HG03103 (cell line): ENCODE data around the gene PCDHA2.
"Not testable (repeated sequence)": the region's sequence is repeated elsewhere in the genome, so short reads cannot be mapped to it uniquely, and the experiment has no call there.

Experiments
- ATAC-seq: cut with Tn5 transposase; IDR thresholded peaks from one replicate; pipeline ENCODE4 v1.9.1; 2021; ENCODE audit warnings: low read depth; ENCODE audit not compliant: unreplicated experiment

PCDHA2 gene

DNA sequence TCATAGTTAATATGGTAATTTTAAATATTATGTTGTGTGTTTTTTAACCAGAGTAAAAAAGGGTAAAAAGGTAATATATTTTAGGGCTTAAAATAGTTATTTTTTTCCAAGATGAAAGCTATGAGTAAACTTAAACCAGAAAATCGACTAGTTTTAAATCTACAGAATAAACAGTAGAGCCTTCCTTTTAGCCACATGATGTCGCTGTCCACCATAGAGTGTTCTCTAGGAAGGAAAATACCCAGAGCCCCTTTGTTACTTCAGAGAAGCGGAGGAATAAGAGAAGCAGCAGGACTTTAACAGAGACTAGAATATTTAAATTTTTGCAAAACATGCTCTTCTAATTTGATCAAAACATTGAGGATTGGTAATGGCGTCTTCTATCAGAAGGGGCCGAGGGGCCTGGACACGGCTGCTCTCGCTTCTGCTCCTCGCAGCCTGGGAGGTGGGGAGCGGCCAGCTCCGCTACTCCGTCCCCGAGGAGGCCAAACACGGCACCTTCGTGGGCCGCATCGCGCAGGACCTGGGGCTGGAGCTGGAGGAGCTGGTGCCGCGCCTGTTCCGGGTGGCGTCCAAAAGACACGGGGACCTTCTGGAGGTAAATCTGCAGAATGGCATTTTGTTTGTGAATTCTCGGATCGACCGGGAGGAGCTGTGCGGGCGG lies at the start of gene PCDHA2:
TSS of gene PCDHA2 (plus strand) at position 258 of the 664 bp plus-strand sequence.
- ATAC-seq, result no peak

DNA sequence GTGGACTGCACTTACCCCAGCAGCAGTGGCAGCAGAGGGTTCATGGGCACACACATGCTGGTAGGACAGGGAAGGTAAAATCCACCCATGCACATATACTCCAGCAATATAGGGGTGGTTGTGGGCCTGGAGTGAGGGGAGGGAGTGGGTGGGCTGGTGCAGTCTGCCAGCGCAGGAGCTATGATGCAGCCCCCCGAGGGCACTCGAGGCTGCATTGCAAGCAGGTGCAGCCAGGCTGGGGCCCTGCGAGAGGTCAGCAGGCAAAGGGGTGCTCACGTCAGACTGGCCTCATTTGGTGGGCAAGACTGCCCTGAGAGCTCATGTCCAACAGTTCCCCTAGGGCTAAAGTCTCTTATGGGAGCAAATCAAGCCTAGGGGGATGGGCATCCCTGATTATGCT lies 41.1 kb upstream of the PCDHA2 start:
- ATAC-seq, result no peak

DNA sequence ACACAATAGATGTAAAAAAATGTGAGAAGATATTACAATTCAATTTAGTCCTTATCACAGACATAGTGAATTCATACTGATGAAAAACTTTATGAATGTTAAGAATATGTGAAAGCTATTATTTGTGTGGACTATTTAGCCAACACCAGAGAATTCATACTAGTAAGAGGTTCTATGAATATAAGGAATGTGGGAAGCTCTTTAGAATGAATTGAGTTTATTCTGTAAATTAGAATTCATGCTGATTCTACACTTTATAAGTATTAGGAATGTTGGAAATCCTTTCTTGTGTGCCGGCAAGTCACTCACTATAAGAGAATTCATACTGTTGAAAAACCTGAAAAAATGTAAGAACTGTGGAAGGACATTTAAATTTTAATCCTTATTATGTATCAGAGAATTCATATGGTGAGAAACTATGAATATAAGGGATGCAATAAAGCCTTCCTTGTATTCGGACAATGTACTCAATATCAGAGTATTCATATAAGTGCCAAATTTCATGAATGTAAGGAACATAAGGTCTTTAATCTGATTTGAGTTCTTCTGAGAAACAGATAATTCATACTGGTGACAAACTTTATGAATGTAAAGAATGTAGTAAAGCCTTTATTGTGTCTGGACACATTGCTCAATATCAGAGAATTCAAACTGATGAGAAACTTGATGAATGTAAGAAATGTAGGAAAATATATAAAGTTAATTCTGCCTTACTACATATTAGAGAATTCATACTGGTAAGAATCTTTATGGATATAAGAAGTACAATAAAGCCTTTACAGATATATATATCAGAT lies 30.3 kb upstream of the PCDHA2 start:
- ATAC-seq, result no peak

DNA sequence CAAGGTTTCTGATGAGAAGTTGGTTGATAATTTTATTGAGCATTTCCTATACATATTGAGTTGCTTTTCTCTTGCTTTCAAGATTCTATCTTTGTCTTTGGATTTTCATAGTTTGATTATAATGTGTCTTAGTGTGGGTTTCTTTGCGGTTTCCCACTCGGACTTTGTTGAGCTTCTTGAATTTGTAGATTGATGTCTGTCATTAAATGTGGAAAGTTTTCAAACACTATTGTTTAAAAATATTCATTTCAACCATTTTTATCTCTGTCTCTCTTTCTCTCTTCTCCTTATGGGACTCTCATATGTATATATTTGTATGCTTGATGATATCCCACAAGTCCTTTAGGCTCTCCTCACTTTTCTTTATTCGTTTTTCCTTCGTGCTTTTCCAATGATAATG lies 27.2 kb upstream of the PCDHA2 start:
- no peak for ATAC-seq

DNA sequence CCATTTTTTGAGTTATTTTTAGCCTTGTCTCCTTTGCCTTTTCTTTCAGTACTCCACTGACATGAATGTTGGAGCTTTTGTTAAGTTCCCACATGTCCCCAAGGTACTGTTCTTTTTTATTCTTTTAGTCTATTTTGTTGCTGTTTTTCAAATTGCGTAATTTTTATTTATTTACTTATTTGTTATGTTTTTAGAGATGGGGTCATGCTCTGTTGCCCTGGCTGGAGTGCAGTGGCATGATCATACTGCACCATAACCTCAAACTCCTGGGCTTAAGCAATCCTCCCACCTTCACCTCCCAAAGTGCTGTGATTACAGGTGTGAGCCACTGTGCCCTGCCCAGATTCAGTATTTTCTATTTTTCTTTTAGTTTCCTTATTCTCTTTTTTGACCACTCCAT lies 14.1 kb upstream of the PCDHA2 start:
- no peak for ATAC-seq

DNA sequence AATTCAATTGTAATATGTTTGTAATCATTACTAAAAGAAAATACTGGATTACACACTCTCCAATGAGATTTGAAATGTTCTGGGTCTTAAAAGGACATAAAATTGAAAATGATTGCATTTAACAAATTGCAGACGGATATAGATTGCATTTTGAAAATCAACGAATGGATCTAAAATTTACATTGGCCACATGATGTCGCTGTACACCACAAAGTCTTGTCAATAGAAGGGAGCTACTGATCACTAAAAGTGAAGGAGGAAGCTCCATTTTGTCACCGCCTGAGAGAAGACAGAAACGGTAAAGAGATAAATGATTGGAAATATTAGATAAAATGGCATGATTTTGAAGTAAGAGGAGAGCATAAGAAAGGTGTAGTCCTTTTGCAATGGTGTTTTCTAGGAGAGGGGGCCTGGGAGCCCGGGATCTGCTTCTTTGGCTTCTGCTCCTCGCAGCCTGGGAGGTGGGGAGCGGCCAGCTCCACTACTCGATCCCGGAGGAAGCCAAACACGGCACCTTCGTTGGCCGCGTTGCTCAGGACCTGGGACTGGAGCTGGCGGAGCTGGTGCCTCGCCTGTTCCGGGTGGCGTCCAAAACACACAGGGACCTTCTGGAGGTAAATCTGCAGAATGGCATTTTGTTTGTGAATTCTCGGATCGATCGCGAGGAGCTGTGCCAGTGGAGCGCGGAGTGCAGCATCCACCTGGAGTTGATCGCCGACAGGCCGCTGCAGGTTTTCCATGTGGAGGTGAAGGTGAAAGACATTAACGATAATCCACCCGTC lies 8.6 kb upstream of the PCDHA2 start, which contains the start of gene PCDHA1:
TSS of gene PCDHA1 (plus strand) at position 236 of the 782 bp plus-strand sequence.
- ATAC-seq, result no peak

DNA sequence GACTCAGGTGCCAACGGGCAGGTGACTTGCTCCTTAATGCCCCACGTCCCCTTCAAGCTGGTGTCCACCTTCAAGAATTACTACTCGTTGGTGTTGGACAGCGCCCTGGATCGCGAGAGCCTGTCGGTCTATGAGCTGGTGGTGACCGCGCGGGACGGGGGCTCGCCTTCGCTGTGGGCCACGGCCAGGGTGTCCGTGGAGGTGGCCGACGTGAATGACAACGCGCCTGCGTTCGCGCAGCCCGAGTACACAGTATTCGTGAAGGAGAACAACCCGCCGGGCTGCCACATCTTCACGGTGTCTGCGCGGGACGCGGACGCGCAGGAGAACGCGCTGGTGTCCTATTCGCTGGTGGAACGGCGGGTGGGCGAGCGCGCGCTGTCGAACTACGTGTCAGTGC lies 7.2 kb upstream of the PCDHA2 start:
- ATAC-seq, result not testable (repeated sequence)

DNA sequence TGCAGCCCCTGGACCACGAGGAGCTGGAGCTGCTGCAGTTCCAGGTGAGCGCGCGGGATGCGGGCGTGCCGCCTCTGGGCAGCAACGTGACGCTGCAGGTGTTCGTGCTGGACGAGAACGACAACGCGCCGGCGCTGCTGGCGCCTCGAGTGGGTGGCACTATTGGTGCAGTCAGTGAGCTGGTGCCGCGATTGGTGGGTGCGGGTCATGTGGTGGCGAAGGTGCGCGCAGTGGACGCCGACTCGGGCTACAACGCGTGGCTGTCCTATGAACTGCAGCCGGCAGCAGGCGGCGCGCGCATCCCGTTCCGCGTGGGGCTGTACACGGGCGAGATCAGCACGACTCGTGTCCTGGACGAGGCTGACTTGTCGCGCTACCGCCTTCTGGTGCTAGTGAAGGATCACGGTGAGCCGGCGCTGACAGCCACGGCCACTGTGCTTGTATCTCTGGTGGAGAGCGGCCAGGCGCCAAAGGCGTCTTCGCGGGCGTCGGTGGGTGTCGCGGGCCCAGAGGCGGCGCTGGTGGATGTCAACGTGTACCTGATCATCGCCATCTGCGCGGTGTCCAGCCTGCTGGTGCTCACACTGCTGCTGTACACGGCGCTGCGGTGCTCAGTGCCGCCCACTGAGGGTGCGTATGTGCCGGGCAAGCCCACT lies 6.7 kb upstream of the PCDHA2 start:
- ATAC-seq, result not testable (repeated sequence)

DNA sequence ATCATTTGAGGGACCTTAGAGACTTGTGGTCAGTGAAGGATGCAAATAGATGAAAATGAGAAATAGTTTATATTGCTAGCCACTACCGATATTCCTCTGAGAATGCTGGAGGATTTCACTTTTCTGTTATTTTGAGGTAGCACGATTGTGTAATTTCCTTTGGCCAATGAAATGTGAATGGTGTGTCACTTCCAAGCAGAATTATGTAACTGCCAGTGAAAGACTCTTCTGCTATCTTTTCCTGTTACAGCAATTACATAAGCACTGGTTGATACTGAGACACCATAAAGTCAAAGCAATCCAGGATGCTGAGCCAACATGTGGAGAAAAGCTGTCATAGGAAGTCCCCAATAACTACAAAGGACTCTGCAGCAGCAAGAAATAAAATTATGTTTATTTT lies 3.6 kb upstream of the PCDHA2 start:
- ATAC-seq, result no peak

DNA sequence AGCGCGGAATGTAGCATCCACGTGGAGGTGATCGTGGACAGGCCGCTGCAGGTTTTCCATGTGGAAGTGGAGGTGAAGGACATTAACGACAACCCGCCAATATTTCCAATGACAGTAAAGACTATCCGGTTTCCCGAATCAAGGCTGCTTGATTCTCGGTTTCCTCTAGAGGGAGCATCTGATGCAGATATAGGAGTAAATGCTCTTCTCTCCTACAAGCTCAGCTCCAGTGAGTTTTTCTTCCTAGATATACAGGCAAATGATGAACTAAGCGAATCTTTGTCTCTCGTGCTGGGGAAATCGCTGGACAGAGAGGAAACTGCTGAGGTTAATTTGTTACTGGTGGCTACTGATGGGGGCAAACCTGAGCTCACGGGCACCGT lies 598 bp downstream of the PCDHA2 start:
- ATAC-seq, result no peak

DNA sequence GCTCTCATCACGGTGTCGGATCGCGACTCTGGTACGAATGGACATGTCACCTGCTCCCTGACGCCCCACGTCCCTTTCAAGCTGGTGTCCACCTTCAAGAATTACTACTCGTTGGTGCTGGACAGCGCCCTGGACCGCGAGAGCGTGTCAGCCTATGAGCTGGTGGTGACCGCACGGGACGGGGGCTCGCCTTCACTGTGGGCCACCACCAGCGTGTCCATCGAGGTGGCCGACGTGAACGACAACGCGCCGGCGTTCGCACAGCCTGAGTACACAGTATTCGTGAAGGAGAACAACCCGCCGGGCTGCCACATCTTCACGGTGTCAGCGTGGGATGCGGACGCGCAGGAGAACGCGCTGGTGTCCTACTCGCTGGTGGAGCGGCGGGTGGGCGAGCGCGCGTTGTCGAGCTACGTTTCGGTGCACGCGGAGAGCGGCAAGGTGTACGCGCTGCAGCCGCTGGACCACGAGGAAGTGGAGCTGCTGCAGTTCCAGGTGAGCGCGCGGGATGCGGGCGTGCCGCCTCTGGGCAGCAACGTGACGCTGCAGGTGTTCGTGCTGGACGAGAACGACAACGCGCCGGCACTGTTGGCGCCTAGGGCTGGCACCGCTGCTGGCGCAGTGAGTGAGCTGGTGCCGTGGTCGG lies 1.5 kb downstream of the PCDHA2 start:
- not testable (repeated sequence) for ATAC-seq

DNA sequence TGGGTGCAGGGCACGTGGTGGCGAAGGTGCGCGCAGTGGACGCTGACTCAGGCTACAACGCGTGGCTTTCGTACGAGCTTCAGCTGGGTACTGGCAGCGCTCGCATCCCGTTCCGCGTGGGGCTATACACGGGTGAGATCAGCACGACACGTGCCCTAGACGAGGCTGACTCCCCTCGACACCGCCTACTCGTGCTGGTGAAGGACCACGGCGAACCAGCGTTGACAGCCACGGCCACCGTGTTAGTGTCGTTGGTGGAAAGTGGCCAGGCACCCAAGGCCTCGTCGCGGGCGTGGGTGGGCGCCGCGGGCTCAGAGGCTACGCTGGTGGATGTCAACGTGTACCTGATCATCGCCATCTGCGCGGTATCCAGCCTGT lies 2.1 kb downstream of the PCDHA2 start:
- ATAC-seq, result no peak

DNA sequence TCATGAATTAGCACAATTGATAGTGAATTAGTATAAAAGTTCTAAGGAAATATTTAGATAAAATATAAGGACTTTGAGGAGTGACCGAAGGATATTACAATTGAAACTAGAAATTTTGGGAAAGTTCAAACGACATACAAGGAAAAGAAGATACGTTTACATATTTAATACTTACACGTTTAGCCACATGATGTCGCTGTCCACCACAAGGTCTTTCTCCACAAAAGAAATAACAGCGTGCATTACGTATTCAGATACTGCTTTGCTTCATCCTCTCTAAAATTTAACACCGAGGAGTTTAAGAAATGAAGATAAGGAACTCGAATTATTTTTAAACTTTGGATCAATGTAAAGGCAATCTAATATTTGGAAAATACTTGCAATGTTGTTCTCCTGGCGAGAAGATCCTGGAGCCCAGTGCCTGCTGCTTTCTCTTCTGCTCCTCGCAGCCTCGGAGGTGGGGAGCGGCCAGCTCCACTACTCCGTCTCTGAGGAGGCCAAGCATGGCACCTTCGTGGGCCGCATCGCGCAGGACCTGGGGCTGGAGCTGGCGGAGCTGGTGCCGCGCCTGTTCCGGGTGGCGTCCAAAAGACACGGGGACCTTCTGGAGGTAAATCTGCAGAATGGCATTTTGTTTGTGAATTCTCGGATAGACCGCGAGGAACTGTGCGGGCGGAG lies 6.3 kb downstream of the PCDHA2 start, which contains the start of gene PCDHA3:
TSS of gene PCDHA3 (plus strand) at position 242 of the 678 bp plus-strand sequence.
- ATAC-seq, result no peak

DNA sequence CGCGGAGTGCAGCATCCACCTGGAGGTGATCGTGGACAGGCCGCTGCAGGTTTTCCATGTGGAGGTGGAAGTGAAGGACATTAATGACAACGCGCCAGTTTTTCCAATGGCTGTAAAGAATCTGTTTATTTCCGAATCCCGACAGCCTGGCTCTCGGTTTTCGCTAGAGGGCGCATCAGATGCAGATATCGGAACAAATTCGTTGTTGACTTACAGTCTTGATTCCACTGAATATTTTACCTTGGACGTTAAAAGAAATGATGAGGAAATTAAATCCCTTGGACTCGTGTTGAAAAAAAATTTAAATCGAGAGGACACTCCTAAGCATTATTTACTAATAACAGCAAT lies 6.8 kb downstream of the PCDHA2 start:
- ATAC-seq, result no peak

DNA sequence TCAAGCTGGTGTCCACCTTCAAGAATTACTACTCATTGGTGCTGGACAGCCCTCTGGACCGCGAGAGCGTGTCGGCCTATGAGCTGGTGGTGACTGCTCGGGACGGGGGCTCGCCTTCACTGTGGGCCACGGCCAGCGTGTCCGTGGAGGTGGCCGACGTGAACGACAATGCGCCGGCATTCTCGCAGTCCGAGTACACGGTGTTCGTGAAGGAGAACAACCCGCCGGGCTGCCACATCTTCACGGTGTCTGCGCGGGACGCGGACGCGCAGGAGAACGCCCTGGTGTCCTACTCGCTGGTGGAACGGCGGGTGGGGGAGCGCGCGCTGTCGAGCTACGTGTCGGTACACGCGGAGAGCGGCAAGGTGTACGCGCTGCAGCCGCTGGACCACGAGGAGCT lies 7.7 kb downstream of the PCDHA2 start:
- ATAC-seq, result not testable (repeated sequence)

DNA sequence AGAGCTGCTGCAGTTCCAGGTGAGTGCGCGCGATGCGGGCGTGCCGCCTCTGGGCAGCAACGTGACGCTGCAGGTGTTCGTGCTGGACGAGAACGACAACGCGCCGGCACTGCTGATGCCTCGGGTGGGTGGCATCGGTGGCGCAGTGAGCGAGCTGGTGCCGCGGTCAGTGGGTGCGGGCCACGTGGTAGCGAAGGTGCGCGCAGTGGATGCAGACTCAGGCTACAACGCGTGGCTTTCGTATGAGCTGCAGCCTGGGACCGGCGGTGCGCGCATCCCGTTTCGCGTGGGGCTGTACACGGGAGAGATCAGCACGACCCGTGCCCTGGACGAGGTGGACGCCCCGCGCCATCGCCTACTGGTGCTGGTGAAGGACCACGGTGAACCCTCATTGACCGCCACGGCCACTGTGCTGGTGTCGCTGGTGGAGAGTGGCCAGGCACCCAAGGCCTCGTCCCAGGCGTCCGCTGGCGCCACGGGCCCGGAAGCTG lies 8.2 kb downstream of the PCDHA2 start:
- ATAC-seq, result no peak

DNA sequence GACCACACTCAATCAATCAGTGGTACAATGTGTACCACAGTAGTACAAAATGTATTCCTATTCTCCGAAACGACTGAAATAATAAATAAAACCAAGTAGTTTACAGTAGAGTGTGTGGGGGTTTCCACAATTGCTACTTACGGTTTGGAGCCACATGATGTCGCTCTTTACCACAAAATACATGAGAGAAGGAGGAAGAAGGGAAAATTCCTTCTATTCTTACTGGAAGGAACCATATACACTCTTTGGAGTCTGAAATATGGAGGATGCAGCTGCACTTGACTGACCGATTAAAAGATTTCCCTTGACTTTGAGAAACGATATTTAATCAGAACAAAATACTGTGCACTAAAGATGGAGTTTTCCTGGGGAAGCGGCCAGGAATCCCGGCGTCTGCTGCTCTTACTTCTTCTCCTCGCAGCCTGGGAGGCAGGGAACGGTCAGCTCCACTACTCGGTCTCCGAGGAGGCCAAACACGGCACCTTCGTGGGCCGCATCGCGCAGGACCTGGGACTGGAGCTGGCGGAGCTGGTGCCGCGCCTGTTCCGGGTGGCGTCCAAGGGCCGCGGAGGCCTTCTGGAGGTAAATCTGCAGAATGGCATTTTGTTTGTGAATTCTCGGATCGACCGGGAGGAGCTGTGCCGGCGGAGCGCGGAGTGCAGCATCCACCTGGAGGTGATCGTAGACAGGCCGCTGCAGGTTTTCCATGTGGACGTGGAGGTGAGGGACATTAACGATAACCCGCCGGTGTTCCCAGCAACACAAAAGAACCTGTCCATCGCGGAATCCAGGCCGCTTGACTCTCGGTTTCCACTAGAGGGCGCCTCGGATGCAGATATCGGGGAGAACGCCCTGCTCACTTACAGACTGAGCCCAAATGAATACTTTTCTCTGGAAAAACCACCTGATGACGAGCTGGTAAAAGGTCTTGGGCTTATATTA lies 12.5 kb downstream of the PCDHA2 start, which contains the start of gene PCDHA4:
TSS of gene PCDHA4 (plus strand) at position 235 of the 942 bp plus-strand sequence.
- ATAC-seq, result no peak

DNA sequence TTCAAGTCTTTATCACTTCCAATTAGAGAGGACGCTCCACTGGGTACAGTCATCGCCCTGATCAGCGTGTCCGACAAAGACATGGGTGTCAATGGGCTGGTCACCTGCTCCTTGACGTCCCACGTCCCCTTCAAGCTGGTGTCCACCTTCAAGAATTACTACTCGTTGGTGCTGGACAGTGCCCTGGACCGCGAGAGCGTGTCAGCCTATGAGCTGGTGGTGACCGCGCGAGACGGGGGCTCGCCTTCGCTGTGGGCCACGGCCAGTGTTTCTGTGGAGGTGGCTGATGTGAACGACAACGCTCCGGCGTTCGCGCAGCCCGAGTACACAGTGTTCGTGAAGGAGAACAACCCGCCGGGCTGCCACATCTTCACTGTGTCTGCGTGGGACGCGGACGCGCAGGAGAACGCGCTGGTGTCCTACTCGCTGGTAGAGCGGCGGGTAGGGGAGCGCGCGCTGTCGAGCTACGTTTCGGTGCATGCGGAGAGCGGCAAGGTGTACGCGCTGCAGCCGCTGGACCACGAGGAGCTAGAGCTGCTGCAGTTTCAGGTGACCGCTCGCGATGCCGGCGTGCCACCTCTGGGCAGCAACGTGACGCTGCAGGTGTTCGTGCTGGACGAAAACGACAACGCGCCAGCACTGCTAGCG lies 13.7 kb downstream of the PCDHA2 start:
- not testable (repeated sequence) for ATAC-seq
